GM21360 (cell line): ENCODE data around the gene EIF4G3.
"Not testable (repeated sequence)": the region's sequence is repeated elsewhere in the genome, so short reads cannot be mapped to it uniquely, and the experiment has no call there.

Experiments
- ATAC-seq: cut with Tn5 transposase; IDR thresholded peaks from one replicate; pipeline ENCODE4 v1.9.1; 2021; ENCODE audit warnings: mild to moderate bottlenecking, moderate library complexity; ENCODE audit not compliant: unreplicated experiment

EIF4G3 gene

DNA sequence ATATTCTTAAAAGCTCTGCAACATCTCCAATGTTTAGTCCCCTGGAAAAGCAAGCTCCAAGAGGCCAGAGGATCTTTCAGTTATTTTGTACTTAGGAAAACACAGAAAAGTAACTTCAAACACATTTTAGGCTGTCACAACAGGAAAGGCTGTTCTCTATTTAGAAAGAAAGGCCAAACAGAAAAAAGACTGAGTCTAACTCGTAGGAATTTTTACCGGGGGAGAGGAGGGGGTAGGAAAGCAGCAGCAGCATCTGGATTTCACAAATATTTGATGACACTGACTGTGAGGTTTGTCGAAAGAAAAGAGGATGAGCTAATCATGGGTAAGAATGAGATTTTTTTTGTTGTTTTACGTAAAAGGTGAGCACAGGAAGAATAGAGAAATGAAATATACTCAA is 107.1 kb downstream of the EIF4G3 start:
- no peak for ATAC-seq

DNA sequence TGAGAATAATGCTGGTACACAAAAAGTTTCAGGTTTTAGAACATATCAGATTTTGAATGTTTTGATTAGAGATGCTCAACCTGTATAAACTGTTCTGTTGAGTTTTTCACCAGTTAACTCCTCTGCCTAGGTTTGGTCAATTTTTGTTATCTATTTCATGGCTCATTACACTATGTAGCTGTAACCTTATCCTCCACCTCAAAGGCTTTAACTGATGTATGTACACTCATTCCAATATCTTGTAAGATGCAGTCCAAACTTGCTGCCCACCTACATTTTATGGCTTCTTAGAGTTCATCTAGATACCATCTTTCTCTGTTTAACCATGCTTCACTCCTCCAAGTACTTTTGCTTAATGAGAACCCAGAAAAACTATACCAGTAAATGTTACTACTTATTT is 107.8 kb downstream of the EIF4G3 start:
- no peak for ATAC-seq

DNA sequence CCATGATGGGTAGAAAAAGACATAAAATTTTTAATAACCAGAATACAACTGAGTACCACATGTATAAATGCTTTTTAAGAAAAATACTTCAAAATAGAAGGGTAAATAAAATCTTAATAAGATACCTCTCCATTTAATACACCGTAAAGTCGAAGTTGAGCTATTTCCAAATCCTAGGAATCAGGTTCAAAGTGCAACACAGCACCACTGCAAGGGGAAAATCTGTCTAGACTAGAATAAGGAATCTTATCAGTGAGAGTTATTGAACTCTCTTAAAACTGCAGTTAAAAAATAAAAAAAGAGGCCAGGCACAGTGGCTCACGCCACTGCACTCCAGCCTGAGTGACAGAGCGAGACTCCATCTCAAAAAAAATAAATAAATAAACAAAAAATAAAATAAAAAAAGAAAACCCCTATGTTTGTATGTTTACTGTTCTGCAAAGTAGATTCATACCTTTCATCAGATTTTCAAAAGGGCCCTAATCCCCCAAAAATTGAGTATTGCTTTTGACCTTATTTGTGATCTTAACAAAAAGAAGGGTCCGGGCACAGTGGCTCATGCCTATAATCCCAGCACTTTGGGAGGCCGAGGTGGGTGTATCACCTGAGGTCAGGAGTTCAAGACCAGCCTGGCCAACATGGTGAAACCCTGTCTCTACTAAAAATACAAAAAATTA is 109.0 kb downstream of the EIF4G3 start:
- ATAC-seq: no peak

DNA sequence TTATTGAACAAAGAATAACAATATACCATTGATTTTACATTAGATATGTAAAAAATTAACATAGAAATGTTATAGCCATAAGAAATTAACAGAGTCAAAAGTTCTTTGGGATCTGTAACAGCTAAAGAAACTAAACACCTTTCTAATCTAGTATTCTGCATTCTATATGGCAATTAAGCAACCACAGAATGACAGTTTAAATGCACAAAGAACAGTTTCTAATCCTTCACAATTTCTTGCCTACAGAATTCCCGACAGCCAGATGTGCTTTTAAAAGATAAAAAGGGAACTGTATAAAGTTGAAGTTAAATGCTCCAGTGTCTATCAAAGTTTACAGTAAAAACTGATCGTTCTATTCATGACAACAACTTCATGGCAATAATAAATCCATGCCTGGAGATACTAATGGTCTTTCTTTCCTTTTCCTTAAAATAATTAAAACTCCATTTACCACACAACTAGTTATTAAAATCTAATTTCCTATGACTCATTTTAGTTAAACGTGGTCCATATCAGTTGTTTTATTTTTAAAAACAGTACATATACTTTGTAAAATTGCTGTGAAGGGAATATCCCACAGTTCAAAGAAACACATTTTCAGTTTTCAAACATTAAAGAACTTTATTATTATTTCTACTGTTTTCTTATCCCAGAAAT is 110.2 kb downstream of the EIF4G3 start:
- no peak for ATAC-seq

DNA sequence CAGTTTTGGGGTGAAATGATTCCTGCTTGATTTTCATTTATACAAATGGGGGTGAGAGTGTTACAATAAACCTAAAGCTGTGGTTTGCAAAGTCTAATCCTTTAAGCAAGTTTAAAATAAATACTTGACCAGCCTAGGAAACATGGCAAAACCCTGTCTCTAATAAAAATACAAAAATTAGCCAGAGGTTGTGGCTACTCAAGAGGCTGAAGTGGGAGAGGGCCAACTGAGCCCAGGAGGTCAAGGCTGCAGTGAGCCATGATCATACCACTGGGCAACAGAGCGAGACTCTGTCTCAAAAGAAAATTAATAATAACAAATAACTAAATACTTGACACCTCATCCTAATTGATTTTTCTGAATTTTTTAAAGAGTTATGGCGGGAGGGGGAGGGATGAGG is 110.8 kb downstream of the EIF4G3 start:
- ATAC-seq: no peak

DNA sequence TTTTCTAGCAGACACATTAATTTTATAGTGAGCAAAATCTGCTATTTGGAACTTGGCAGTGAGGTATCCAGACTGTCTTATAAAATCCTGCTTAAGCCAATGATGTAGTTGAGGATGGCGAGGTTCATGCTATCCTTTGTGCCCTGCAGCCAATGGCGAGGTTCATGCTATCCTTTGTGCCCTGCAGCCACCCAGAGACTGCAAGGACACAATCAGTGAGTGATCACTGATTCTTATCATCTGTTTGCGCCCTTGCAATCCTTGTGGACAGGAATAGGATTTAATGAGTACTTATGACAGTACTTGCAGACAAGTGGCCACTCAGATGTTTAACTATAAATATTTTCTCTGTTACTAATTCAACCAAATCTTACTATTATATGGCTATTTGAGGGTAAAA is 112.6 kb downstream of the EIF4G3 start:
- ATAC-seq: no peak

DNA sequence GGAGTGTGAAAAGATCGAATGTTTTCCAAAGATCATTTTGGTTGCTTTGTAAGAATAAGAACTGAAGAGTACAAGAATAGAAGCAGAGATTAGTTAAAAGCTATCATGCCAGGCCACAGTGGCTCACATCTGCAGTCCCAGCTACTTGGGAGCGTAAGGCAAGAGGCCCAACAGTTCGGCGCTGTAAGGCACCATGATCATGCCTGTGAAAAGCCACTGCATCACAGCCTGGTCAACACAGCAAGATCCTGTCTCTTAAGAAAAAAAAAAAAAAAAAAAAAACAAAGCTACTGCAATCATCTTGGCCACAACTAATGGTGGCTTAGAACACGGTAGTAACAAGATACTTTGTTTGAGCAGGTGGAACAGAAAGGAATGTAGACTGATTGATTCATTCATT is 116.2 kb downstream of the EIF4G3 start:
- no peak for ATAC-seq

DNA sequence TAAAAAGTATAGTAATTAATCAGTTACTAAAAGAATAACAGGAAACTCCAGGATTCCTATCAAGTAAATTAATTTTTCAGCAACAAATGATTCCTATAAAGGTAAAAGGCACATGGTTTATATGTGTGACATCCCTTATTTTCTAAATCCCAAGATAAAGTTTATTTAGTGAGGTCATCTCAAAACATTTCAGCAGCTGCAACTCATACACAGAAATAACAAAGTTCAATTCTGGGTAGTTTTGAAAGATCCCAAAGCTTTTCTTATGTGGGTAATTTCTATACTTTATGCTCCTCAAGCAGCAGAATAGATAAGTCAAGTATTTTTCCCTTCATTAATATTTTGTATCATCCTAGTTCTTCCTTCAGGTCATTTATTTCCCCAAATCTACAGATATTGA is 117.7 kb downstream of the EIF4G3 start:
- no peak for ATAC-seq

DNA sequence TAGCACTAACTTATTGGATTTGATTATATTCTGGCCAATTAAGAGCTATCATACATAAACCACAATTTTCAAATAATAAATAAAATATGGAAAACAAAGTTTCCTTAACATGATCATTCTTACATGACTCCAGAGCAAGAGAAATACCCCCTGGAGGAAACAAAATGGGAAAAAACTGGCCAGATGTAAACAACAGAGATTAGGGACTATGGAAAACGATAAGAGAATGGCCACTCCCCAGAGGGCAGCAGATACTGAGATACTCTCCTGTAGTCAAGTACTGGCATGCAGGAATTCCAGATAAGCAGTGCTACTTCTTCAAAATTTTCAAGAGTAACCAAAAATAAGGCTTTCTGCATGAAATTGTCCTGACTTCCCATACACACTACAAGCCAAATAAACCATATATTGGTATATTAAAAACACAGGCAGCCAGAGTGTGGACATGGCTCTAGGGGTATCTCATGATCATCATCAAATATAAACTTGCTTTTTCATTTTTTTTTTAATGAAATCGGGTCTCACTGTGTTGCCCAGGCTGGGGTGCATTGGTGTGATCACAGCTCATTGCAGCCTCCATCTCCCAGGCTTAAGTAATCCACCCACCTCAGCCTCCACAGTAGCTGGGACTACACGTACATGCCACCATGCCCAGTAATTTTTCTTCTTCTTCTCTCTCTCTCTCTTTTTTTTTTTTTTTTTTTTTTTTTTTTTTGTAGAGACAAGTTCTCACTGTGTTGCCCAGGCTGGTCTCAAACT is 118.5 kb downstream of the EIF4G3 start:
- no peak for ATAC-seq

DNA sequence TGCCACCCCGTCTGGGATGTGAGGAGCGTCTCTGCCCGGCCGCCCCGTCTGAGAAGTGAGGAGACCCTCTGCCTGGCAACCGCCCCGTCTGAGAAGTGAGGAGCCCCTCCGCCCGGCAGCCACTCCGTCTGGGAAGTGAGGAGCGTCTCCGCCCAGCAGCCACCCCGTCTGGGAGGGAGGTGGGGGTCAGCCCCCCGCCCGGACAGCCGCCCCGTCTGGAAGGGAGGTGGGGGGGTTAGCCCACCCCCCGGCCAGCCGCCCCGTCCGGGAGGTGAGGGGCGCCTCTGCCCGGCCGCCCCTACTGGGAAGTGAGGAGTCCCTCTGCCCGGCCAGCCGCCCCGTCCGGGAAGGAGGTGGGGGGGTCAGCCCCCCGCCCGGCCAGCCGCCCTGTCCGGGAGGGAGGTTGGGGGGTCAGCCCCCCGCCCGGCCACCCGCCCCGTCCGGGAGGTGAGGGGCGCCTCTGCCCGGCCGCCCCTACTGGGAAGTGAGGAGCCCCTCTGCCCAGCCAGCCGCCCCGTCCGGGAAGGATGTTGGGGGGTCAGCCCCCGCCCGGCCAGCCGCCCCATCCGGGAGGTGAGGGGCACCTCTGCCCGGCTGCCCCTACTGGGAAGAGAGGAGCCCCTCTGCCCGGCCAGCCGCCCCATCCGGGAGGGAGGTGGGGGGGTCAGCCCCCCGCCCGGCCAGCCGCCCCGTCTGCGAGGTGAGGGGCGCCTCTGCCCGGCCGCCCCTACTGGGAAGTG is 123.3 kb downstream of the EIF4G3 start:
- not testable (repeated sequence) for ATAC-seq

DNA sequence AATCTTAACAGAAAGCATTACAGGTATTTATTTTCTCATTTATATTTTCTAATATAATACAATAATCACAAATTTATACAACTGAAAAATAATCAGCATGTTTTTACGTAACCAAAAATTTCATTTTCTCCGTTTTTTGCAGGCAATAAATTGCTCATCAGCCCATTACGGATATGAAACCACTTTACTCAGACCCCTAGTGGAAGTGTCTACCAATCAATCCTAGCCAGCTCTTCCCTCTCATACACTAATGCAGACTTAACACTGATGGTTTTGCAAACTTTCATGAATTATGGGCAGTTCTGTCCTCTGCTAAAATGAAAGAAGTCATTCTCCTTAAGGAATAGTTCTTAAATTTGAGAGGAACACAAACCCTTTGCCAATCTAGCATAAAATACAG is 124.7 kb downstream of the EIF4G3 start:
- ATAC-seq: no peak

DNA sequence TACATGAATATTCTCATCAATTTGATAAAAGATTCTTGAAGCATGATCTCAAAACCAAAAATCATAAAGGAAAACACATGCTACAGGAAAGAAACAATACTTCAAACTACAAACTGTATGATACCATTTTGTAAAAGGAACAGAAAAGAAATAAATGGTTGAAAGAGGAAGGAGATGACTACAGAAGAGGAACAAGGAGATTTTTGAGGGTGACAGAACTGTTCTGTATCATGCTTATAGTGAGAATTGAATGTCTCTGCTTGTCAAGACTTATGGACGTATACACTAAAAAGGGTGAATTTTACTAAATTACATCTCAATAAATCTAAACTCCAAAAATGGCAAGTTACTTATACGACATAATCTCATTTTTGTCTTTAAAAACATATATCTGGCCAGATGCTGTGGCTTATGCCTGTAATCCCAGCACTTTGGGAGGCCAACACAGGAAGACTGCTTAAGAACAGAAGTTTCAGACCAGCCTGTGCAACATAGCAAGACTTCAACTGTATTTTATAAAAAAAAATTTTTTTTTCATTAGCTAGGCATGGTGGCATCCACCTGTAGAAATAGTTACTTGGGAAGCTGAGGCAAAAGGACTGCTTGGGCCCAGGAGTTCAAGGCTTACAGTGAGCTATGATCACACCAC is 125.4 kb downstream of the EIF4G3 start:
- no peak for ATAC-seq

DNA sequence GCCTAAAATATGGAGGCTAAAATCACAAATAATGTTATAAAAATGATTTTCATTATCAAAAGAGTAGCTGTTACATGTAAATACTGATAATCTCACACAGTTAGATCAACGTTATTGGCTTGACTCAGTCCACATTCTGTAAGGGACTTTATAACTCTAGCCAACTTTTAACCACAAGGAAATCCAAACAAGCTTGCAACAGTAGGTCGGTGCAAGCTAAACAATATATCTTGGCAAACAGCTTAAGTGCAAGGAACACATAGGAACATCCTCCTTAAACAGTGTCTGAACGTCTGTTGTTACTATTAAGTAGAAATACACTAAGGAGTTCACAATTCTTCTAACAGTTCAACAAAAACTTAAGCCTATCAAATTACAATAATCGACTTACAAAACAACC is 126.7 kb downstream of the EIF4G3 start:
- ATAC-seq: no peak

DNA sequence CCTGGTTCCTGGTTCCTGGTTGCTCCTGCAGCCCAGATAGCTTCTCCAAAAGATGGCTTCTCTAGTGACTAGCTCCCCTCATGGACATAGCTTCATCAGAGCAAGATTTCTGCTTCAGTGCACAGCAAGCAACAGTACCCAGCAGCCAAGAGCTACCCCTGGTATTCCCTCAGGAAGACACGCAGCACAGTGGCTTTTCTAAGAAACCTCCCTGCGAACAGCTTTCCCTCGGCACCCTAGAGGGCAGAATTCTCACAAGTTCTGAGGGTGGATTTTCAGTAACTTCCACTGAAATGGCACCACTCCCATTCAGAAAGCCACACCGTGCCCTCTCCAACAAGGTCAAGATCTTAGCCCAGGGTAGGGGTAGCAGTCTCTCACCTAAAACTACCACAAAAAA is 128.2 kb downstream of the EIF4G3 start:
- no peak for ATAC-seq

DNA sequence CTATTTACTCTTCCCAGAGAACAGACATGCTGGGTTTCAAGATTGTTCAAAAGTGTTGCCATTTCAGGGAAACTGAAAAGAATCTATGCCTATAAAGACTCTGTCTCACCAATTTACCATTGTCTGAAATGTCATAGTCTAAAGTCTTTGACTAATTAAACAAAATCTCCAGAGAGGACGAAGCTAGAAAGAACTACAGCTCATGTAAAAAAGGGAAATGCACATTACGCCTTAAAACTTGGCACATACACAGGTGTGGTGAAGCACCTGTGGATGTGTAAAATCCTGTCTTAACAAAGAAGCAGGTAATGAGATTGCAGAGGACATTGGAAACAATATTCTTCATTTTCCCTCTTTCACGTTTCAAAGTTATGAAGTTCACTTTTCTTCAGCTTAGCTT is 130.6 kb downstream of the EIF4G3 start:
- no peak for ATAC-seq

DNA sequence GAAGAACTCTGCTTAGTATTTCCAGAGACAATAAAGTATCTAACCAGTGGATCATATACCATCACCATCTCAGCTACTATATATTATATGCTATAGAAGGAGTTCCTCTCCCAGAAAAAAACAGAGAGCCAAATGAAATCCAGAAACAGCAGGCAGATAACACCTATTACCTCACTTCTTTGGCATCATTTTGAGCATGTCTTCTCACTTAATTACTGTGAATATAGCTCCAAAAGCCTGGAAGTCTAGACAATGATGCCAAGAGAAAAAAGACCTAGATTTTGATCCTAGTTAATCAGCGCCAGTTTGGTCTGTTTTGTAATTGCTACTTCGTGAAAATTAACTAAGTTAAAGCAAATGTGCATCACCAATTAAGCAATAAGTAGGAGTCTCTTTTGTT is 131.3 kb downstream of the EIF4G3 start:
- ATAC-seq: no peak

DNA sequence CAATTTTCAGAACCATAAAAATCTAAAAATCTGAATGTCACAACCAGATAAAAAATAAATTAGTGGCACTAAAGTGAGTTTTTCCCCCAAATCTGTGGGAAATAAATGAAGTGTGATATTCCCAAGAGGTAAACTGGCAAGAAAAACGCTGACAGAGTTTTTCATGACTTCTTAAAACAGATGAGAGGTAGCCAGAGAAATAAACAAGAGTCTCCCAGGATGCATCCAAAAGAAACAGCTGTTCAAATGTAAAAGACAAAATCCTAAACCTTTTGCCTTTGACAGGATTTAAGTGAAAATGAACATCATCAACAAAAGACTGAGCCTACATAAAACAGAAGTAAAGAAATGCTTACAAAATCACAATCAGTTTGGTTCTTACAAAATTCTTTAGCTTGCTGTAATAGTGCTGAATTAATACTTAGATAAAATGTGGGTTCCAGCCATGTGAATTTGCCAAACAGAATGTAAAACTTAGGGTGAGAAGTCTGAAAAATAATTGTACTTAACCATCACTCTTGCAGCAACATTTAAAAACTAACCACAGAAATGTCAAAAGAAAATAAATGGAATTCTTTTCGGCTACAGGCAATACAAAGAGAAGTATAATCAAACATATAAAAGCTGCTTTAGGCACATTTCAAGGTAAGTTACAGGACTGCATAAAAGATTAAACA is 133.6 kb downstream of the EIF4G3 start:
- ATAC-seq: no peak

DNA sequence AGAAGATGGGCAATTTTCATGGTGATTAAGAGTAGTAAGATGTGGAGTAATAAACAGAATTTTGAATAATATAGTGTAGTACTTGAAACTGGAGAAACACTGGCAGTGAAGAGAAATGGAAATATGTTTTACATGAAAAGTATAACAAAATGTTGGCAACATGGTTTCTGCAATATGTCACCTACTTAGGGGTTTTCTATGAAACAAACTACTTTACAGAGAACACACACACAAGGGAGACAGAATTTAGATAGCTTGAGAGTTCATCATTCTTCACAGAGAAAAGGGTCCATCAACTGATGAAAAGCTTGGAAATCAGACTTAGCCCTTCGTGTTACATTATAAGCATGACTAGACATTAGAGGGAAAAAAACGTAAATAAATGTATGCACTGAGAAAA is 135.2 kb downstream of the EIF4G3 start:
- ATAC-seq: no peak

DNA sequence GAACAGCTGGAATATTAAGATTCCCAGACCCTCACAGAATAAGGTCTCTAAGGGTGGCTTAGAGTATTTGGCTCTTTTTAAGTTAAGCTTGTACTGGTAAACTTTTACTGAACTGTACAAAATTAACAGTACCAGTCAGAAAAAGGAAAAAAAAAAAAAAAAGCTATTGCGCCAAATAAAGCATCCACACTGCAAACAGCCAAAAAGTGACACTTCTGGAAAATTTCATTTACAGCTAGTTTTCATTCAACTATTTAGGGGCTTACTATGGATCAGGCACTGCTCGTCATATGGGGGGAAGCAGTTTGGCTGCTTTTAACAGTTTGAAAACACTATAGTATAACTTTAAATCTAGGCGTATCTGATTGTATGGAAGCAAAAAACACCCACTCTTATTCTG is 139.6 kb downstream of the EIF4G3 start:
- no peak for ATAC-seq

DNA sequence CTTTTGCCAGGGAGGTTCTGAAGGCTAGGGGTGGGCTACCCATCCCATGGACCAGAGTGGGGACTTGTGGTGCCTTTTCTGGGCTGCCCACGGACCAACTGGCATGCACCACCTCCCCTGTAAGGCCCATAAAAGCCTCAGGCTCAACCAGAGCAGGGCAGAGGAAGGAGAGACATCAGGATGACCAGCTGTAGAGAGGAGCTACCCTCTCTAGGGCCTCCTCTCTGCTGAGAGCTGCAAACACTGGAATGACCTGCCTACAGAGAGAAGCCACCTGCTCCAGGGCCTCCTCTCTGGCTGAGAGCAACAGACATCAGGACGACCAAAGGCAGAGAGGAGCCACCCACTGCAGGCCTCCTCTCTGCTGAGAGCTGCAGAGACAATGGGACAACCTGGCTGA is 140.9 kb downstream of the EIF4G3 start:
- no peak for ATAC-seq
